ENCODE results near the gene PREX1. TPM values are rescaled to one million over a fixed set of nuclear protein-coding genes. Genes with fewer than 3 reads are reported as not detected.

PREX1 gene
- total RNA-seq, 2 experiments from 2014 or later, result 20.7 to 25.3 TPM

DNA sequence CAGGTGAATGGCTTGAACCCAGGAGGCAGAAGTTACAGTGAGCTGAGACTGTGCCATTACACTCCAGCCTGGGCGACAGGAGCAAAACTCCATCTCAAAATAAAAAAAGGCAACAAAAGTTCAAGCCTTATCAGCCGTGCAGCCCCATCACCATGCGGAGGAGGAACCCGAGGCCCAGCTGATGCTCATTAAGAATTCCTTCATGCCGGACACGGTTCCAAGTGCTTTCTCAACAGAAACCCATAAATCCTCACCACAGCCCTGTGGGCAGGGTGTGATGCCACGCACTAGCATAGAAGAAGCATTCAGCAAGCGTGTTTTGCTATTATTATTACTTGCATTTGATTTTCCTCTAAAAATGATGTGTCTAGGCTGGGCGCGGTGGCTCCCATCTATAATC, 56.3 kb downstream of the PREX1 start:
- POLR2A ChIA-PET, result no interaction called here
- BruUV-seq (replicated peaks), result no TSS peak
- intact Hi-C loops (cut with micrococcal nuclease; ENCODE audit: unreplicated experiment), result no loop called here

DNA sequence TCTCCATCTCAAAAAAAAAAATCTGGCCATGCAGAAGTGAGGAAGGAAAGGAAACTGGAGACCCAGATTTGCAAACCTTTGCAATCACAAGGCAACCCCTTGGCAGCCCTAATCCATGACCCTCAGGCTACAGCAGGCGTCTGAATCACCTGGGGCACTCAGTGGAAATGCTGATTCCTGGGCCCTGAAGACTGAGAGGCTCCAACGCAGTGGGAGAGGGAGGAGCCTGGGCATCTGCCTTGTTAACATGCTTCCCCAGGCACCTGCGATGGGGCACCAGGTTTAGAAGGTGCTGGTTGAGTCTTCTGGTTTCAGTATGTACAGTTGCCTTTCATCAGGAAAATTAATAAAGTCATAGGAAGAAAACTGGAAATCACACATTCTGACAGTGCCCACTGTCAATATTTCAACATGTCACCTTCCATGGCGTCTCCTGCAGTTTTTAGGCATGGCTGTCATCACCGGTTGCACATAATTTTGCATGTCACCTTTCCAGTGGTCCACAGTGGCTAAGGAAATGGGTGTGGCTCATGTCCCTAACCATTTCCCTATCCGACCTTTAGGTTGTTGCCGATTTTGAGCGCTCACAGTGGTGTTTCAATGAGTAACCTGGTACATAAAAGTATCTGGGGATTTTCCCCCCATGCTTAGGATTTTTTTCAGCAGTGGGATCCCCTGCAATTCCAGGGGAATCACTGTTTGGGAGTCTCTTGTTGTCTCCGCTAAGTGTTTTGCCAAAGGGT, 56.9 kb downstream of the PREX1 start:
- no peaks in the 10 kb centered on the region for H4K20me1 ChIP-seq (ENCODE audit: insufficient read depth, low read length)
- DNase-seq (ENCODE audit: low spot score), result no peak
- no peaks in the 10 kb centered on the region for H3K9me2 ChIP-seq (ENCODE audit: insufficient read depth, low read length)
- no peak overlapping the region for H3K27ac ChIP-seq (ENCODE audit: low read depth, low read length, poor library complexity, severe bottlenecking)
- peaks cover 36% of the 10 kb centered on the region for H3K4me1 ChIP-seq (ENCODE audit: insufficient read depth, low read length, poor library complexity, severe bottlenecking)
- no peak overlapping the region for H3K4me3 ChIP-seq (ENCODE audit: low read depth, low read length, poor library complexity, severe bottlenecking)
- H3K9me3 ChIP-seq (ENCODE audit: low read length), result peaks cover 7% of the 10 kb centered on the region; the same call in 1 of the 2 replicates
- H3K79me2 ChIP-seq (ENCODE audit: insufficient read depth, low read depth, low read length), result no peaks in the 10 kb centered on the region
- ChIA-PET POLR2A (no interaction called here), CTCF (ENCODE audit: unreplicated experiment) (no interaction called here)
- H2AFZ ChIP-seq (ENCODE audit: low read length), result no peak overlapping the region
- H3K4me2 ChIP-seq (ENCODE audit: low read length), result no peak overlapping the region
- no TSS peak for BruUV-seq (replicated peaks)
- H3K36me3 ChIP-seq (ENCODE audit: insufficient read depth, low read length), result peaks cover 6% of the 10 kb centered on the region; the same call in 1 of the 2 replicates
- intact Hi-C loops (cut with micrococcal nuclease; ENCODE audit: unreplicated experiment), result no loop called here
- TF ChIP-seq, protein P1, sequence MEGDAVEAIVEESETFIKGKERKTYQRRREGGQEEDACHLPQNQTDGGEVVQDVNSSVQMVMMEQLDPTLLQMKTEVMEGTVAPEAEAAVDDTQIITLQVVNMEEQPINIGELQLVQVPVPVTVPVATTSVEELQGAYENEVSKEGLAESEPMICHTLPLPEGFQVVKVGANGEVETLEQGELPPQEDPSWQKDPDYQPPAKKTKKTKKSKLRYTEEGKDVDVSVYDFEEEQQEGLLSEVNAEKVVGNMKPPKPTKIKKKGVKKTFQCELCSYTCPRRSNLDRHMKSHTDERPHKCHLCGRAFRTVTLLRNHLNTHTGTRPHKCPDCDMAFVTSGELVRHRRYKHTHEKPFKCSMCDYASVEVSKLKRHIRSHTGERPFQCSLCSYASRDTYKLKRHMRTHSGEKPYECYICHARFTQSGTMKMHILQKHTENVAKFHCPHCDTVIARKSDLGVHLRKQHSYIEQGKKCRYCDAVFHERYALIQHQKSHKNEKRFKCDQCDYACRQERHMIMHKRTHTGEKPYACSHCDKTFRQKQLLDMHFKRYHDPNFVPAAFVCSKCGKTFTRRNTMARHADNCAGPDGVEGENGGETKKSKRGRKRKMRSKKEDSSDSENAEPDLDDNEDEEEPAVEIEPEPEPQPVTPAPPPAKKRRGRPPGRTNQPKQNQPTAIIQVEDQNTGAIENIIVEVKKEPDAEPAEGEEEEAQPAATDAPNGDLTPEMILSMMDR (conservative IDR thresholded peaks at IDR 0.05; ENCODE audit: low read length), result no peak
- TF ChIP-seq EZH2phosphoT487 (IDR thresholded peaks at IDR 0.05; ENCODE audit: borderline replicate concordance, low read depth, low read length), result no peak

More for the DNA sequence above, 56.3 kb downstream of the PREX1 start:
- Histone ChIP-seq H3K9me2 (ENCODE audit: insufficient read depth, low read length) (no peaks in the 10 kb centered on the region), H2AFZ (ENCODE audit: low read length) (no peak overlapping the region), H3K9me3 (ENCODE audit: low read length) (peaks cover 9% of the 10 kb centered on the region; the same call in 1 of the 2 replicates), H3K4me1 (ENCODE audit: insufficient read depth, low read length, poor library complexity, severe bottlenecking) (peaks cover 36% of the 10 kb centered on the region), H4K20me1 (ENCODE audit: insufficient read depth, low read length) (no peaks in the 10 kb centered on the region), H3K27ac (ENCODE audit: low read depth, low read length, poor library complexity, severe bottlenecking) (no peak overlapping the region), H3K36me3 (ENCODE audit: insufficient read depth, low read length) (peaks cover 6% of the 10 kb centered on the region; the same call in 1 of the 2 replicates), H3K79me2 (ENCODE audit: insufficient read depth, low read depth, low read length) (peaks cover under 1% of the 10 kb centered on the region; the same call in 1 of the 2 replicates), H3K4me2 (ENCODE audit: low read length) (no peak overlapping the region), H3K4me3 (ENCODE audit: low read depth, low read length, poor library complexity, severe bottlenecking) (no peak overlapping the region)
- CTCF ChIA-PET (ENCODE audit: unreplicated experiment), result no interaction called here
- TF ChIP-seq EZH2phosphoT487 (IDR thresholded peaks at IDR 0.05; ENCODE audit: borderline replicate concordance, low read depth, low read length), result no peak
- TF ChIP-seq, protein P1 (conservative IDR thresholded peaks at IDR 0.05; ENCODE audit: low read length), result no peak
- no peak for DNase-seq (ENCODE audit: low spot score)

Data from OCI-LY7 (cell line).